DOHH2 (cell line): ENCODE results near the gene TOR1AIP2.
"Not testable (repeated sequence)": the region's sequence is repeated elsewhere in the genome, so short reads cannot be mapped to it uniquely, and the experiment has no call there.

Experiments used
- H3F3A ChIP-seq: fragments of 200-600 bp; sonication (generic), shearing (Covaris generic); 2 replicates; pipeline ENCODE4 v1.6.0; 2016; ENCODE audit warnings: antibody characterized with exemption, mild to moderate bottlenecking; ENCODE audit not compliant: control insufficient read depth, insufficient read depth
- H3K27ac ChIP-seq: fragments of 200-600 bp; sonication (generic); 2 replicates; pipeline ENCODE4 v1.5.1; 2014; ENCODE audit warnings: low read depth, mild to moderate bottlenecking, low read length, moderate library complexity
- H3K27me3 ChIP-seq: fragments of 200-600 bp; sonication (generic); 2 replicates; pipeline ENCODE4 v1.6.1; 2014; ENCODE audit warnings: mild to moderate bottlenecking, low read length, mixed read lengths; ENCODE audit not compliant: control insufficient read depth
- H3K36me3 ChIP-seq: fragments of 200-600 bp; sonication (generic); 2 replicates; pipeline ENCODE4 v1.6.1; 2014; ENCODE audit warnings: mild to moderate bottlenecking, low read length, moderate library complexity, mixed read lengths; ENCODE audit not compliant: control insufficient read depth
- H3K4me1 ChIP-seq: fragments of 200-600 bp; sonication (generic); 2 replicates; pipeline ENCODE4 v1.6.1; 2014; ENCODE audit warnings: mild to moderate bottlenecking, low read length, mixed read lengths; ENCODE audit not compliant: control insufficient read depth
- H3K4me2 ChIP-seq: fragments of 200-600 bp; sonication (generic); 2 replicates; pipeline ENCODE4 v1.6.0; 2014; ENCODE audit warnings: mild to moderate bottlenecking, low read length, moderate library complexity
- H3K4me3 ChIP-seq: fragments of 200-600 bp; sonication (generic); 2 replicates; pipeline ENCODE4 v1.5.1; 2014; ENCODE audit warnings: mild to moderate bottlenecking, low read length, mixed read lengths
- H3K79me2 ChIP-seq: fragments of 200-600 bp; sonication (generic); 2 replicates; pipeline ENCODE4 v1.6.1; 2014; ENCODE audit warnings: mild to moderate bottlenecking, low read length, mixed read lengths; ENCODE audit not compliant: control insufficient read depth
- H3K9me2 ChIP-seq: fragments of 200-600 bp; sonication (generic); replicated peaks from 2 replicates; pipeline ENCODE4 v1.6.1; 2014; ENCODE audit warnings: mild to moderate bottlenecking, low read length, mixed read lengths; ENCODE audit not compliant: control insufficient read depth
- H3K9me3 ChIP-seq: fragments of 200-600 bp; sonication (generic); 2 replicates; pipeline ENCODE4 v1.6.1; 2014; ENCODE audit warnings: antibody characterized with exemption, low read length, mixed read lengths; ENCODE audit not compliant: control insufficient read depth, insufficient read depth
- H4K20me1 ChIP-seq: fragments of 200-600 bp; sonication (generic); 2 replicates; pipeline ENCODE4 v1.6.0; 2014; ENCODE audit warnings: low read depth, mild to moderate bottlenecking, antibody characterized with exemption, low read length, moderate library complexity; ENCODE audit not compliant: control insufficient read depth, insufficient read depth
- CTCF ChIP-seq: fragments of 200-600 bp; sonication (generic); IDR thresholded peaks from one replicate; pipeline ENCODE4 v1.5.1; 2014; ENCODE audit warnings: antibody characterized with exemption, mild to moderate bottlenecking, low read depth, low read length; ENCODE audit not compliant: poor library complexity, severe bottlenecking
- EZH2phosphoT487 ChIP-seq: fragments of 200-600 bp; sonication (generic); IDR thresholded peaks from 2 replicates; pipeline ENCODE4 v1.6.1; 2017; ENCODE audit warnings: borderline replicate concordance, mild to moderate bottlenecking, antibody characterized with exemption, low read length, moderate library complexity, mixed read lengths

Gene TOR1AIP2

GRCh38 chr1:179805291-179806195 is 72.1 kb downstream of the TOR1AIP2 start:
- Histone ChIP-seq H3K9me2 (no peaks in the 10 kb centered on the region), H3K4me1 (no peaks in the 10 kb centered on the region), H3K4me3 (no peak overlapping the region), H3K27ac (no peak overlapping the region), H3K9me3 (no peaks in the 10 kb centered on the region), H3K4me2 (no peak overlapping the region), H4K20me1 (no peaks in the 10 kb centered on the region), H3F3A (no peaks in the 10 kb centered on the region), H3K27me3 (peaks cover 9% of the 10 kb centered on the region; the same call in 1 of the 2 replicates), H3K36me3 (no peaks in the 10 kb centered on the region), H3K79me2 (no peaks in the 10 kb centered on the region)
- no peak for TF ChIP-seq CTCF
- no peak for TF ChIP-seq EZH2phosphoT487

GRCh38 chr1:179804417-179804816 is 73.2 kb downstream of the TOR1AIP2 start:
- H3K4me1 ChIP-seq, H3K4me3 ChIP-seq, H3K27ac ChIP-seq, H3K9me2 ChIP-seq, H3K79me2 ChIP-seq, H3K4me2 ChIP-seq, H3K27me3 ChIP-seq, H3F3A ChIP-seq, H3K36me3 ChIP-seq, H3K9me3 ChIP-seq, H4K20me1 ChIP-seq: not testable (repeated sequence)

- H3K4me2 ChIP-seq: no peak overlapping the region
- H3K27me3 ChIP-seq: peaks cover 9% of the 10 kb centered on the region; the same call in 1 of the 2 replicates
- H4K20me1 ChIP-seq: no peaks in the 10 kb centered on the region
- H3K9me3 ChIP-seq: no peaks in the 10 kb centered on the region
- no peaks in the 10 kb centered on the region for H3K4me1 ChIP-seq
- TF ChIP-seq CTCF (no peak), EZH2phosphoT487 (no peak)
- no peaks in the 10 kb centered on the region for H3F3A ChIP-seq
- H3K4me3 ChIP-seq: no peak overlapping the region
- H3K79me2 ChIP-seq: no peaks in the 10 kb centered on the region
- H3K27ac ChIP-seq: no peak overlapping the region
- H3K36me3 ChIP-seq: no peaks in the 10 kb centered on the region
- no peaks in the 10 kb centered on the region for H3K9me2 ChIP-seq
These were observed 73.7 kb downstream of the TOR1AIP2 start for GRCh38 chr1:179803918-179804317.

- no peaks in the 10 kb centered on the region for H3F3A ChIP-seq
- H3K9me3 ChIP-seq: no peaks in the 10 kb centered on the region
- no peaks in the 10 kb centered on the region for H3K36me3 ChIP-seq
- H4K20me1 ChIP-seq: no peaks in the 10 kb centered on the region
- no peaks in the 10 kb centered on the region for H3K79me2 ChIP-seq
- TF ChIP-seq EZH2phosphoT487: no peak
- H3K4me3 ChIP-seq: no peak overlapping the region
- no peaks in the 10 kb centered on the region for H3K4me1 ChIP-seq
- peaks cover 9% of the 10 kb centered on the region; the same call in 1 of the 2 replicates for H3K27me3 ChIP-seq
- H3K27ac ChIP-seq: no peak overlapping the region
- H3K9me2 ChIP-seq: no peaks in the 10 kb centered on the region
- H3K4me2 ChIP-seq: no peak overlapping the region
These were observed 74.5 kb downstream of the TOR1AIP2 start for GRCh38 chr1:179803104-179803503.
